GM21786 (cell line): ENCODE data around the gene LPCAT1.
"Not testable (repeated sequence)": the region's sequence is repeated elsewhere in the genome, so short reads cannot be mapped to it uniquely, and the experiment has no call there.

Experiments used
- ATAC-seq: cut with Tn5 transposase; IDR thresholded peaks from one replicate; pipeline ENCODE4 v1.9.1; 2021; ENCODE audit not compliant: unreplicated experiment

LPCAT1 gene

DNA sequence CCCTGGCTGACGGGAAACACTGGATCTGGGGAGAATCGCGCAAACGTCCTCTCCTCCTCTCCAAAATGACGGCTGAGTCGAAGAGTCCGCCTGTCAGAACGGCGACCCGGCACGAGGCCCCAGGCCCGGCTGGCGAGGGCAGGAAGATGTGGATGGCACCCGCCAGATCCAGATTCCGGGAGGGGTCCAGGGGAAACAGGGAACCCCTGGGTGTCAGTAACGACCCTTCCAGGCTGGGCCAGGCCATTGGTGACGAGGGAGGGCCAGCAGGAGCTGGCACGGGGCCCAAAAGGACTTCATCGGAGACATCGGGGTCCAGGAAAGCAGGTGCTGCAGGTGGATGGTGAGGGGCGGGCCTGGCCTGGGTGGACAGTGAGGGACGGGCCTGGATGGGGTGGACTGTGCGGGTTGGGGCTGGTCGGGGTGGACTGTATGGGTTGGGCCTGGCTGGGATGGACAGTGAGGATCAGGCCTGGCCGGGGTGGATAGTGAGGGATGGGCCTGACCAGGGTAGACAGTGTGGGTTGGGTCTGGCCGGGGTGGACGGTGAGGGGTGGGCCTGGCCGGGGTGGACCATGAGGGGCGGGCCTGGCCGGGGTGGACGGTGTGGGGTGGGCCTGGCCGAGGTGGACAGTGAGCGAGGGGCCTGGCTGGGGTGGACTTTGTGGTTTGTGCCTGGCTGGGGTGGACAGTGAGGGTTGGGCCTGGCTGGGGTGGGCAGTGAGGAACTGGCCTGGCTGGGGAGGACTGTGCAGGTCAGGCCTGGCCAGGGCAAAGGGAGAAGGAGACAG, 92.5 kb downstream of the LPCAT1 start:
- no peak for ATAC-seq

DNA sequence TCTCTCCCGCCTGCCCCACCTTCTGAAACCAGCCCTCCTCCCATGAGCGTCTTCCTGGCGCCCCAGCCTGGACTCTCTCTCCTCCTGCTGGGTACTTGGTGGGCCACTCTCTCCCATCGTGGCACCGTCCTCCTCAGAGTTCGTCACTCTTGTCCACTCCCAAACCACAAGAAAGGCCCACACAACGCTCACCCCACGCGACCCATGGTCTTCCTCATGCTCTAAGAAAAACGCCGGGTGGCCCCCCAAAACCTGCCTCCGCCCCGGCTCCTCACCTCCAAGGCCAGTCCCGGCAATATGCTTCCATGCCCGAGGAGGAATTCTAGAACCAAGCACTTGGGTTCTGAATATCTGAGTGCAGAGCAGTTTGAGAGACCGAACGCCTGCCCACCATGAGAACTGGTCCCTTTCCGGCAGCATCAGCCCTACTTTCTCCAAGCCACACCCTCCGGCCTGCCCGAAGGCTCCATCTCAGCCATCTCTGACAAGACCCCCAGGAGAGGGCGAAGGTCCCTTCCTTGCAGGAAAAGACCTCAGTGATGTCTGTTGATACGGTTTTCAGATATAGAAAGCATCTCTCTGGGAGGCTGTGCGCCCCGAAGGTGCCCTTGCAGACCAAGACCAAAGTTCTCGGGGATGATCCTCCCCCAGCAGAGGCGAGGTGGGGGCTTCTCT, 93.5 kb downstream of the LPCAT1 start:
- ATAC-seq = no peak

DNA sequence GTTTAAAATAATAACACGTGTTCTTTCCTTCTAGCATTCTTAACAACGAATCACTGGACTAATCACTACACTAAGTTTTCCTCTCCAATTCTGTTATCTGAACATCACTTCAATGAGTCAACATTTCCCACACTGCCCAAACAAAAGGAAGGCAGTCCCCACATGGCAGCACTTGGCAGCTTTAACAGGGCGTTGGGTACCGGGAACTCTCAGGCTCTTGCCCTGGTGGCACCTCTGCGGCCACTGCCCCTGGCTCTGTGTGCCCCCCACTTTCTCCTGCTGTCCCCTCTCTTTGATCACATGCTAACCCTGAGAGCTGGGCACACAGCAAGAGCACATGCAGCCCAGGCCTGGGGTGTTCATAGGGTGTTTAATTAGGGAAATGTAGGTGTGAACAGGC, 94.3 kb downstream of the LPCAT1 start:
- ATAC-seq = no peak

DNA sequence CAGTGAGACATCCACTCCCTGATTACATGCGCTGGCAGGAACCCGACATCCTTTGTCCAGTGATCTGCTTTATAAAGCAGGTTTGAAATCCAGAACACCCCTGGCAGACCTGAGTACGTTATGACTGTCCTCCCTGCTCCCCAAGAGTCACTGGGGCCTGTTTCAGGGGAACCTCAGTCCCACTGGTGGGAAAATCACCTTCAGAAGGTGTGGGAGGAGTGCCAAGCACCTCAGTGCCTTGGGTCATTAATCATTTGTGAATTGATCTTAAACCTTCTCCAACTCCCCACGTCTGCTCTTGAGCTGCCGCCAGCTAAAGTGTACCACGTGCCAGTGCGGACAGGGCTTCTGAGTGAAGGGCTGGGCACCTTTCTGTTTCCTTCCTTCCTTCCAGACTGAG, 94.7 kb downstream of the LPCAT1 start:
- no peak for ATAC-seq

DNA sequence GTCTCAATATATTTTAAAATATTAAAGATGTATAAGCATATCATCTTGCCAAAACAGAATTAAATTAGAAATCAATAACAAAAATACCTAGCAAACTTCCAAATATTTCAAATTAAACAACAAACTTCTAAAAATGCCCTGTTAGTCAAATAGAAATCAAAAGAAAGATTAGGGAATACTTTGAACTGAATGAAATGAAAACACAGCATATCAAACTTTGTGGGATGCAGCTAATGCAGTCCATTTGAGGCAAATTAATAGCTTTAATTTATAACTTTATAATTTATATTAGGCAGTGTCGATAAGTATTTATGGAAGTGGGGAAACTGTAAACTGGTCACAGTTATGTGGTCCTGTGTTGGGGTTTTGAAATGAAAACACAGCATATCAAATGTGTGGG, 95.7 kb downstream of the LPCAT1 start:
- ATAC-seq = no peak

DNA sequence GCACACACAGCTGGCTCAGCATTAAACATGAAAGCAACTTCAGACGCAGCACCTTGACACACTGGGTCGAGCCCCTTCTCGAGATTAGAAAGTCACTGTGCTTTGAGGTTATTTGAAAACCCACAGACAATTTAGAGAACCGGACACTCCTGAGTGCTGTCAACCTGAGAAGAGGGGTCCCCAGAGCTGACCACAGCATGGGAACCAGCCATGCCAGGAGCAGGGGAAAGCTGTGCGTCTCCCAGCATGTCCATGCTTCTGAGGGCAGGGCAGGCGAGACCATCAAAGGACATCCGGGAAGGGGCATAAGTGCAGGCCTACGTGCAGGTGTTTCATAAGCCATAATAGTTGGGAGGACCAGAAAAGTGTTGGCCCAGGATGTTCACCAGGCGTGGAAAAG, 99.0 kb downstream of the LPCAT1 start:
- no peak for ATAC-seq

DNA sequence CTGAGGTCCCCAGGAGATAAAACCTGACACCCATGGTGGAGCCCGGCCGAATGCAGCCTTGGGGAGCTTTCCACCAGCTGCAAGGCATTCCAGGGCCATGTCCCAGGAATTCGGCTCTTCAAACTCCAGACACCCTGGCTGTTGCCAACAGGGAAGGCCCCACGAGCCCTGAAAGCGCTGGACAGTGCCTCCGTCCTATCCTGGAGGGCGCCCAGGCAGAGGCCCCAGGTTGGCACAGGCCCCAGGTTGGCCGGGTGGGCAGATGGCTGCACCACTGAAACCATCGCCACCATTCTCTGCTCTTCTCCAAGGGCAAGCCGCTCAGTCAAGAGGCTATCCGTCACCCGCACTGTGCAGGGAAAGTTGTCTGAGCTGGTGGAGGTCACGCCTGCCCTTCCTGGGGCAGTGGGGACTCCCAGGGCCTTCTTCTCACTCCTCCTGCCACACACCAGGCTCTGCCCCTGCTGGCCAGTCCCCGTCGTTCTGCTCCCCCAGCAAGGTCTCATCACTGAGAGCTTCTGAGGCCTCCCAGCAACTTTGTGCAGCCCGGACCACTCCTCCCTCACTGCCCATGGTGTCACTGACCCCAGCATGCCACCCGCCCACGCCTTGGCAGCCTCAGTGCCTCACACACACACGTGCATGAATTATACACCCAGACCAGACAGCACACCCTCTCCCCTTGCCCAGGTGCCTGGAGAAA, 99.7 kb downstream of the LPCAT1 start:
- ATAC-seq = no peak

DNA sequence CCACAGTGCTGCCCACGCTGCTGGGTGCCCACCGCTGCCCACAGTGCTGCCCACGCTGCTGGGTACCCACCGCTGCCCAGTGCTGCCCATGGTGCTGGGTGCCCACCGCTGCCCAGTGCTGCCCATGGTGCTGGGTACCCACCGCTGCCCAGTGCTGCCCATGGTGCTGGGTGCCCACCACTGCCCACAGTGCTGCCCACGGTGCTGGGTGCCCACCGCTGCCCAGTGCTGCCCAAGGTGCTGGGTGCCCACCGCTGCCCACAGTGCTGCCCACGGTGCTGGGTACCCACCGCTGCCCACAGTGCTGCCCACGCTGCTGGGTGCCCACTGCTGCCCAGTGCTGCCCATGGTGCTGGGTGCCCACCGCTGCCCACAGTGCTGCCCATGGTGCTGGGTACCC, 101.2 kb downstream of the LPCAT1 start:
- ATAC-seq = not testable (repeated sequence)

DNA sequence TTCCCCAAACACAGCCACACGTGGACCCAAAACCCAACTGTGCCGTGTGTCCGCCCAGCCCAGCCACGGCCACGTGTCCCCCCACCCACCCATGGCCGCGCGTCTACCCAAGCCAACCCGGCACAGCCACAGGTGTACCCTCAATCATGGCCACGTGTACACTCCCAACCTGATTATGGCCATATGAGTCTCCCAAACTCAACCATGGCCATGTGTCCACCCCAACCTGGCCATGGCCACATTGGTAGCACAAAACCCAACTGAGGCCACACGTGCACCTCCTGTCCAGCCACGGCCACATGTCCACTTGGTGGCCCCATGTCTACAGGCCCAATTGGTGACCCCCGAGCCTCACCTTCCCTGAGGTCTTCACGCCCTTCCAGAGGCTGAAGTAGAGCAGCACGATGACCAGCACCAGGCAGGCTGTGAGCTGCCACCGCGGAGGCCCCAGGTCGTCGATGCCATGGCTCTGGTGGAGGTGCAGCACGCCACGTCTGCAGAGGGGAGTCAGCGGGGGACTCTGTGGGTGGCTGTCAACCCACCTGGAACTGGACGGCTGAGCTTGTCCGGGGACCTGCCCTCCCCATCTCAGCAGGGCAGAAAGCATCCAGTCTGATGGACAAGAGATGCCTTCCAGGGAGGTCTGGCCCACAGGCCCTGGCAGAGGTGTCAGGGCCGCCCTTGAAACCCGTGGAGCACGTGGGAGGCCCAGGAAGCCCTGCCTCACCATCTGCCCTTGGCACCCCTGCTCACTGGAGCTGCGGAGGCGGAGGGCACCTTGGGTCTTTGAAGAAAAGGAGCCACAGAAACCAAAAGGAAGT, 102.0 kb downstream of the LPCAT1 start:
- no peak for ATAC-seq

DNA sequence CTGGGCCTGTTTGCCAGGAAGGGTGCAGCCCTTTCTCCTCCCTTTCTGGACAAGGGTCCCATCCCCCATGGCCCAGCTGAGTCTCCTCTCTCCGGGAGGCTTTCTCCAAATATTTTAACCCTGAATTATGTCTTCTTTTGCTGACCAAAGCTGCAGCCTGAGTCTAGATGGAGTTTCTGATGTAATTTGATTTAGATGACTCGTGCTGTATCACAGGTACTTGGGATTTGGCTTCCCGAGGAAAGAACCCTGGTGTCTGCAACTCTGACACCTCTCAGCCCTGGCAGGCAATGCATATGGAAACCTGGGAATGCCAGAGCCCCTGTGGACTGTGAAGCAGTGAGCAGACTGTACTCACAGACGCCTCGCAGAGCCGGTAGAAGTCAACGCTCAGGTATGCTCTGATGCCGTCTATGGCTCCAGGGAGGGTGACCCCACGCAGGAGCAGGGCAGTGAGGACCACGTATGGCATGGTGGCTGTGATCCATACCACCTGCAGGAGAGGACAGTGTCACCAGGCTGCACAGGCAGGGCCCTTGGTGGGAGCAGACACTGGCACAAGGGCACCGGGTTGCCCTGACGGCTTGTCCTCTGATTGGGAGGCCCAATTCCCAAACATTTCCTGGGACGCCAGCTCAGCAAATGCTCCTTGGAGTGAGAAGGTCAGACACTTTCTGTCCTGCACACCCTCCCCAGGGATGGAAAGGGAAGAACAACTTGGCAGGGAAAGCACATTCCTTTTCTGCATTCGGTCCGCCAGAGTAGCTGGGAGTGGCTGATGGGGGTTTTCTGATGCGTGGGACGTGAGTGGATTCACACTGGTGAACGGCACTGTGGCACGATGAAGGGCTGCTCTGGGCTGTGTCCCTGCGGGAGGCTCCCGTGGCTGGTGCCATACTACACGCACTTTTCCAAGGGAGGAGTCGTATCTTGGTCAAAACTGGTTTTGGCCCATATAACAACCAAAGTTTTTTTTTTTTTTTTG, 103.3 kb downstream of the LPCAT1 start:
- no peak for ATAC-seq

DNA sequence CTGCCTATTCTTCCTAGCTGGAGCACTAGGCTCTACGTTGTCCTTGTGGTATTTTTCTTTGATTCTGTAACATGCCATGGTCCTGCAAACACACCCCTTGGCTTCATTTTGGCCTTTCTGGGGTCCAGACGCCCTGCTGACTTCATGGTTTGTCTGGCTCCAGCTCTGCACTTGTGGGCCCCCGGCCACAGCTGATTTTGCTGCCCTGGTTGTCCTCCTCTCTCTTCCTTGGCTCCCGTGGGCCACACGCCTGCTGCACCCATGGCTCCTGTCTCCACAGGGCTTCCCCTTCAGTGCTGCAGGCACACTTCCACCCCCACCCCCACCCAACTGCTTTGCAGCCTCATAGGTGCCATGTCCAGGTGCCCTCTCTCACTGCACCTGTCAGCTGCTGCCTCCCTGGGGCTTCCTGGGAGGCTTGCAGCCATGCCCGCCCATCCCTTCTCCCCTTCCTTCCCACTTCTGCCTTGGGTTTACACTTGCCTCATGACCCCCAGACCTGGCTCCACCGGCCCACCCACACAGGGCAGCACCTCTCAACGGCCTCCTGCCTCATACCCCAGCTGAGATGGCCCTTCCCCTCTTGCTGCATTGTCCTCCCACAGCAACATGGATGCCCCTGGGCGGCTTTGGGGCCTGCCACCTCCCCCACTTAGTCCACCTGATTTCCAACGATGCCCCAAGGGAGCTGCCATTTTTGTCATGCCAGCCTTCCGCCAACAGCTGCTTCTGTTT, 104.1 kb downstream of the LPCAT1 start:
- no peak for ATAC-seq

DNA sequence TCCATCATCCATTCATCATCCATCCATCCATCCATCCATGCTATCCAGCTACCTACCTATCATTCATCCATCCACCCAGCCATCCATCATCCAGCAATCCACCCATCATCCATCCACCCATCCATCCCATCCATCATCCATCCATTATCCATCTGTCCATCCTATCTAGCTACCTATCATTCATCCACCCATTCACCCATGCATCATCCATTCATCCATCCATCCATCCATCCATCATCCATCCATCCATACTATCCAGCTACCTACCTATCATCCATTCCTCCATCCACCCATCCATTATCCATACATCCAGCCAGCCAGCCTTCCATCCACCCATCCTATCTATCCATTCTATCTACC, 104.9 kb downstream of the LPCAT1 start:
- no peak for ATAC-seq

DNA sequence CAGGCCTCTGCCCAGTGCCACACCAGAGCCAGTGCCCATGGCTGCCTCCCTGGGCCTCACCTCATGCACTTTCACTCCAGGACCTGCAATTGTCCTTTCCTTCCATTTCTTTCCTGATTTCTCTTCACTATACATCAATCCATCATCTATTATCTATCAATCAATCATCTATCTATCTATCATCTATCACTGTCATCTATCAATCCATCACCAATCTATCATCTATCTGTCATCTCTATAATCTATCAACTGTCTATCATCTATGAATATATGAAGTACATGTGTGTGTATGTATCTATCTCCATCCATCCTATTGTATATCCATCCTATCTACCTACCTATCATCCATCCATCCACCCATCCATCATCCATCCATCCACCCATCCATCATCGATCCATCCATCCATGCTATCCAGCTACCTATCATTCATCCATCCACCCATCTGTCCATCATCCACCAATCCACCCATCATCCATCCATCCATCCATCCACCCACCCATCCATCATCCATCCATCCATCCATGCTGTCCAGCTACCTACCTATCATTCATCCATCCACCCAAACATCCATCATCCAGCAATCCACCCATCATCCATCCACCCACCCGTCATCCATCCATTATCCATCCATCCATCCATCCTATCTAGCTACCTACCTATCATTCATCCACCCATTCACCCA, 105.4 kb downstream of the LPCAT1 start:
- no peak for ATAC-seq

DNA sequence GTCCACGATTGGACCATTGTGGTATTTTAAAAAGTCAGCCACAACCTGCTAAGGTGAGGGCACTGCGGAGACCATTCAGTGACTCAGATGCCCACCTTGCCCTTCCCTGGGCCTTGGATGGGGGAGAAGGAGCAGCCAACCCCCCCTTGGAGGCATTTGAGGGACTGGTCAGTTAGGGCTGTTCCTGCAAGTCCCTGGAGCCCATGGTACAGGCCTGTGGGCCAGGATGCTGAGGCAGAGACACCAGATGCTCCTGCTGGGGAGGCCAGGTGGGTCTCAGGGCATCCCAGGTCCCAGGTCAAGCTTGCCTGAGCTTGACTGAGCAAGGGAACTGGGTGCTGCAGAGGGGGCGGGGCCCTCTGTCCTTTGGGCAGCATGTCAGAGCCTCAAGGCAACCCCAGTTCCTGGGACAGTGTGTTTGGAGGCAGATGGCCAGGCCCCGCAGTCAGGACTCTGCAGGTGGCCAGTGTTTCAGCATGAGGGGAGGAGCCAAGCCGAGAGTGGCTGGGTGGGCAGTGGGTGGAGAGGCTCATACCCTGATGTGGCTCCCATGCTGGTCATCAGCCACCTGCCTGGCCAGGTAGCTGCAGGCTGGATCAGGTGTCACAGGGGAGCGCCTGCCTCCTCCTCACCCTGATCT, 106.1 kb downstream of the LPCAT1 start:
- no peak for ATAC-seq

DNA sequence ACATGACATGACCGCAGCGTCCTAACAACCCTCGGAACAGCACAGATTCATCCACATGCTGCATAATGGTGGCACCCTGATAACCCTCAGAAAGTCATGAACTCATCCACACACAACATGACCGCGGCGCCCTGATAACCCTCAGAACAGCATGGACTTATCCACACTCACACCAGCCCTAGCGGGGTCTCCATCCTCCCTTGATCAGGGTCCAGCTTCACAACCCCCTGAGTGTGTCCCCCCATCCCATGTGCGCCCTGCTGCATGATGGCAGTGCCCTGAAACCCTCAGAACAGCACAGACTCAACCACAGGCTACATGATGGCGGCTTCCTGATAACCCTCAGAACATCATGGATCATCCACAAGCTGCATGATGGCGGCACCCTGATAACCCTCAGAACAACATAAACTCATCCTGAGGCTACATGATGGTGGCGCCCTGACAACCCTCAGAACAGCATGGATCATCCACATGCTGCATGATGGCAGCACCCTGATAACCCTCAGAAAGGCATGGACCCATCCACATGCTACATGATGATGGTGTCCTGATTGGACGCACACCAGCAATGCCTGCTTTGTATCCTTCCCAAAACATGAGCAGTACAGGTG, 106.8 kb downstream of the LPCAT1 start:
- ATAC-seq = no peak

DNA sequence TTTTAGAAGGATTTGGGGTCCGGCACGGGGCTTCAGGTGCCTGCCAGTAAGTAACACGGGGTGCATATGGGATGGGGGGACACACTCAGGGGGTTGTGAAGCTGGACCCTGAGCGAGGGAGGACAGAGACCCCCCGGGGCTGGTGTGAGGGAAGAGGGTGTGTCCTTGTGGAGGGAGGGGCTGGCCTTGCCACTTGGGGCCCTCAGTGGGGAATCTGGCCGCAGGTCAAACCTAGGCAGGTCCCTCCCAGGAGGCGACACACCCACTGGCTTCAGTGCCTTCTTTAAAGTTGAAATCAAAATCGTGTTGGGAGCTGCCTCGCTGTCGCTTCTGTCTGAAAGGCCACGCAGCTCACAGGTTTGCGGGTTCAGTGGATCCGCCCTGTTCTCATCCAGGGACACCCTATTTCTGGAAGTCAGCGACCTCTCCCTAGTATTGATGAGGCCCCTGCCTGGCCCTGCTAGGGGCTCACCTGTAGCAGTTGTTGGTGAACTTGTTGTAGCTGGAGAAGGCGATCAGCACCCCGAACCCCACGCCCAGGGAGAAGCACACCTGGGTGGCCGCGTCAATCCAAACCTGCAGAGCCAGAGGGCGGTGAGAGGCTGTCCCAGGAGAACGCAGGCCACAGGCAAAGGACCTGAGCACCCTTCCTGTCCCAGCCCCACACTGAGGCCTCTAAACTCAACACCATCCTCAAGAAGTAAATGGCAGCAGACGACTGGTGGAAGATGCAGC, 108.0 kb downstream of the LPCAT1 start:
- no peak for ATAC-seq

DNA sequence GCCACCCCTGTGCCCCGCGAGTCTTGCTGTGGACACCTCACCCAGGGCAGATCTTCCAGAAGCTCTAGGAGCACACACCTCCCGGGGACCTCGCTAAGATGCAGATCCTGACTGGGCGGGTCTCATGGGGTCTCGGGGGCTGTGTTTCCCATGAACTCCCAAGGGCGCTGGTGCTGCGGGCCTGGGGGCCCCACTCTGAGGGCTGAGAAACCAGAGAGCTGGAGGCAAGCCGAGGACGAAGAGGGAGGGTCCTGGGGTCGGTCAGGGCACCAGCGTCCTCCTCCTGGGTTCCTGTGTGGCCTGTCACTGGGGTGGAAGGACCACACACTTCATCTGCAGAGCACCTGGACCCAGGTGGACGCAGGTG, 108.7 kb downstream of the LPCAT1 start:
- ATAC-seq = no peak
